NCI-H2029 (cell line): ENCODE results near the gene SERPINI1.

Source experiments
- DNase-seq: peaks from one replicate; lab custom pipeline; 2025; lab: John Stamatoyannopoulos, UW

Gene SERPINI1

GRCh38 chr3:167734498-167735232 lies 856 bp upstream of the SERPINI1 start, which contains the start of gene PDCD10:
PDCD10 (minus strand) TSS chr3:167734892; CDS start chr3:167720157, 14,735 bp downstream.
- peak; percentile 99 for DNase-seq

GRCh38 chr3:167736264-167736787 lies 805 bp downstream of the SERPINI1 start:
- no peak for DNase-seq

- DNase-seq: no peak
Measured at GRCh38 chr3:167736997-167737396, 1.5 kb downstream of the SERPINI1 start.

- no peak for DNase-seq
Measured at GRCh38 chr3:167738037-167738436, 2.5 kb downstream of the SERPINI1 start.

DNA sequence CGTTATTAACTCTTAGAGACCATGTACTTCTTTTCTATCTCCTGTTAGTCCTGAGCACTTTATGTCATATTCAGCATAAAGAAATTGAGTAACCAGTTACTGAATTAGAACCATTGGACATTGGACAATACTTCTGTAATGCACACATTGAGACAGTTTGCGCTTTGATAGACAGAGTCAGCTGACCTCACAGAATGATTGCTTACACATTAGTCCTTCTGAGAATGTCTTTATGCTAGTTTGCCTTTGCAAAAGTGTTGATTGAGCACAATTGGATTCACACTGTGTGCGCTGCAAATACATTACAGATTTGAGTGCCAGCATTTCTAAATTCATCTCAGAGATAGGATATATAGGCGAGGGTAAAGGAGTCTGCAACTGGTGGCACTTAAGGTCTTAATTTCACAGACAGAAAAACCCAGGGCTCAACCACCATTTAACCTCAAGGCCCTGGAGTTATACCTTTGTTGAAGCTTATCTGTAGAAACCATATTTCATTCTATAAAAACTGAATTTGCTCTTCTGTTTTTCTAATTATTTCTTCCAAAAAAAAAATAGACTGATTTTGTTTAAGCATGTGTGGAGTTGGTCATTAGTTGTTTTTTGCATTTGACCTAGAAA lies 3.8 kb downstream of the SERPINI1 start:
- no peak for DNase-seq

GRCh38 chr3:167740961-167741587 lies 5.6 kb downstream of the SERPINI1 start:
- DNase-seq: no peak

- no peak for DNase-seq
Measured at GRCh38 chr3:167742338-167742737, 6.8 kb downstream of the SERPINI1 start.

DNA sequence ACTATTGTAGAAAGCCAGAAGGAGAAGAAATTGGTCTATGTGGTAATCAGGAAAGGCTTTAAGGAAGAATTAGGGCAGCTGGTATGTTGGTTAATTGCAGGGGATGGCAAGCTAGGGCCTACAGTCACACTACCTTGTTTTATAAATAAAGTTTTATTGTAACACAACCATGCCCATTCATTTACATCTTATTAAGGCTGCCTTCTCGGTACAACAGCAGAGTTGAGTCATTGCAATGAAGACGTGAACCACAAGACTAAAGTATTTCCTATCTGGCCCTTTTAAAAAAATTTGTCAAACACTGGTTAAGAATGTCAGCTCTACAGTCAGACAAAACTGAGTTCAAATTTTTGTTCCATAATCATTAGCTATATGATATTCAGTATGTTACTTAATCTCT lies 8.3 kb downstream of the SERPINI1 start:
- no peak for DNase-seq

DNA sequence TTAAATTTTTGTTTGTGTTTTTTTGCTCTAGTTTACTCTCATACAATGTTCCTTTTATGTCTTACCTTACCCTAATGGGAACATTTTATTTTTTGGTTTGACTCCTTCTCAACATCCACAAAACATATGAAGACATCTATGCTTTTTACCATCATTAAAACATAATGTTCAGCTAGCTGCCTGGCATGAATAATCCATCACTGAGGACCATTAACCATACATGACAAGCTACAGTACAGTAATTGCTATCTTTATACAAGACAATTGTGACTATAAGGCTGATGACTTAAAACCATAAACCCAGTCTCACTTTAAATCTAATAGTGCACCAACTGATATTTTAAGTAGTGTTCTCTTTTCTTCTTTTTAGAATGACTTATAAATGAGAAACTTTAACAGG lies 13.7 kb downstream of the SERPINI1 start:
- no peak for DNase-seq

GRCh38 chr3:167749728-167750127 lies 14.2 kb downstream of the SERPINI1 start:
- no peak for DNase-seq

DNA sequence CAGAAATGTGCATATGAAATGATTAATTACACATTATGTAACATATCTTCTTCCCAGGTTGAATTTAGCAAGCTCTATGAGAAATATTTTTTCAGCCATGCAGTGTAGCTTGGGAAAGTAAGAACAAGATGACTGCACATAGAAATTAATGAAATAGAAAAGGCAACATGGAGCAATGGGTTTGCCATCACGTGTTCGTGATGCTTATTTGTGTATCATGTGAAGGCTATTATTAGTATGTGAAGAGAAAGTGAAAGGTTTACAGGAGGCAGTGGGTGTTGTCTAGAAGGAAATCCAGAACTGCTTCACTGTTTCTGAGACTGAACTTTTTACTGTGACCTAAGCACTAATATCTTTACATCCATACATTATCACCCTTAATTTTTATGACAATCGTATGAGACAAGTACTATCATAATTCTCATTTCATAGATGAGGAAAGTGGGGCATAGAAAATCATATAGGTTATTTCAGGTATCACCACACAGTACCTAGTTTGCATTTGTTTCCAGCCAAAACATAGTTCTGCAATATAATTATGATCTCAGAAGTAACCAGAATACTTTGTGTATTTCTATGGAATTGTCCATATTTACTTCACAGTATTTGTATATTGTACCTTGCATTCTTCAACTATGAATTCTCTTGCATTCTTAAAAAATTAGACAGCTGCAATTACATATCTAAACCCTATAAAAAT lies 14.9 kb downstream of the SERPINI1 start:
- no peak for DNase-seq

- no peak for DNase-seq
Measured at GRCh38 chr3:167754049-167754448, 18.5 kb downstream of the SERPINI1 start.

GRCh38 chr3:167761302-167761701 lies 25.8 kb downstream of the SERPINI1 start:
- no peak for DNase-seq

GRCh38 chr3:167762296-167762695 lies 26.8 kb downstream of the SERPINI1 start:
- no peak for DNase-seq

DNA sequence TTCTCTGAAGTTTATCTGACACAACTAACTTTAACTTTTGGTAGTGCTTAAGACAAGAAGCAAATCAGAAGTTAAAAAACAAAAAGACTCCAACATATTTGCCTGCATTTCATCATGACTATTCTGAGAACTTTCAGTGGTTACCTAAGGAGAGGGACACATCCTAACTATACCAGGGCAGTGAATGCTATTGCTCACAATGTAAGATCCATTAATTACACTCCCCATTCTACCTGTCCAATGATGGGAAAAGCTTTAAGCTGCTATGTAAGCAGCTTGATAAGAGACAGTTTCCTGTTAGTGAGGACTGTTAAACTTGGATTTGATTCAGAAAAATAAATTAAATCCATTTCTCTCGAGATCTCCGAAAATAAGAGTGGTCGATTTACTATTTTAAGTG lies 37.5 kb downstream of the SERPINI1 start:
- DNase-seq: no peak

GRCh38 chr3:167773584-167773983 lies 38.1 kb downstream of the SERPINI1 start:
- no peak for DNase-seq

- DNase-seq: no peak
Measured at GRCh38 chr3:167776066-167776685, 40.7 kb downstream of the SERPINI1 start.

GRCh38 chr3:167777356-167777755 lies 41.8 kb downstream of the SERPINI1 start:
- DNase-seq: no peak

DNA sequence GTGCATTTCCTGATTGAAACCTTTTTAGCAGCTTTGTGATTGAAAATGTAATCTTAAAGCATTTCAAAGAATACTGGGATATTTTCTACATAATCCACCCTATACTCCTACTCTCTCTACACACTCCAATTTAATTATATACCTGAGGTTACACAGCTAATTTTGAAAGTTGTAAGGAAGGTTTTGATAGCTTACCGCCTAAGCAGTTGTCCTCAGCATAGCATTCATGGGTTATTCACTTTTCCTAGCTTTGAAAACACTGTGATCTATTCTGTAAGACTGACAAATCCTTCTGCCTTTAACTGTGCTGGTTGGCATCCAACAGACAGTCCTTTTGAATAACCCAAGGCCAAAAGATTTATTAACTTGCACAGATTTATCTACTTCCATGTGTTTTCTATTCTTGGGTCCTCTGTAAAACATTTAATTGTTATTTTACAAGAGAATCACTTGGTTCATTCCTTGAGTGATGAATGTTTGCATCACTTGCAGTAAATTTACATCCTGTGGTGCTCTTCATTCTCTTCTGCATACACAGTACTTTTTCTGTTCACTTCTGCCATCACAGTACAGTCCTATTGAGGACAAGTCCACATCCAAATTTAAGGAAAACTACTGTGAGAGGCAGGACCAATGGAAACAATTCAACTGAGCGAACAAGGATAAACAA lies 44.8 kb downstream of the SERPINI1 start:
- DNase-seq: no peak

DNA sequence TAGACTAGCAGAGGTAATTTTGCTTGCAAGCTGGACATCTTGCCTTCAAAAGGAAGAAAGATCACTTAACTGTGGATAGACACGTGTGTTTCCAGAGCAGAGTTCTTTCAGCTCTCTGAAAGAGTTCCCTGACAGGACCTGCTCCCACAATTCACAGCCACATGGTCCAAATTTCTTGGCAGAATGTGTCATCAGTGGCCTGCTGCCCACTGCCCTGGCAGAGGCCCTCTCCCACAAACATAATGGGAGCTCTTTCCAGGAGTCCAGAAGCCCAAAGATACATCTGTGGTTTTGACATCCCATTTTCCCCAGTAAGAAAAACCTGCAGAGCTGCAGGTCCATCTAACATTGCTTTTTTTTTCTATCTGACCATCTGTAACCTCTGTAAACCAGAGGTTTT lies 48.3 kb downstream of the SERPINI1 start:
- DNase-seq: no peak

GRCh38 chr3:167785790-167786189 lies 50.3 kb downstream of the SERPINI1 start:
- DNase-seq: no peak
